GM23248 (cell line): ENCODE measurements around the gene CCL24. TPM values are rescaled to one million over a fixed set of nuclear protein-coding genes. Genes with fewer than 3 reads are reported as not detected.

Experiments
- DNase-seq: peaks from one replicate; pipeline ENCODE4 v3.0.0-alpha.2; 2015
- H2AFZ ChIP-seq: fragments of 200-600 bp; sonication (generic); 2 replicates; pipeline ENCODE4 v1.6.1; 2016; ENCODE audit warnings: antibody characterized with exemption
- H3F3A ChIP-seq: fragments of 200-600 bp; sonication (generic); 2 replicates; pipeline ENCODE4 v1.6.1; 2016; ENCODE audit warnings: mild to moderate bottlenecking, antibody characterized with exemption, mixed run types; ENCODE audit not compliant: insufficient read depth
- H3K27ac ChIP-seq: fragments of 200-600 bp; sonication (generic); 2 replicates; pipeline ENCODE4 v1.5.1; 2016; ENCODE audit warnings: mild to moderate bottlenecking
- H3K27me3 ChIP-seq: fragments of 200-600 bp; sonication (generic); replicated peaks from 2 replicates; pipeline ENCODE4 v1.6.1; 2016; ENCODE audit warnings: mild to moderate bottlenecking; ENCODE audit not compliant: insufficient read depth
- H3K36me3 ChIP-seq: fragments of 200-600 bp; sonication (generic); 2 replicates; pipeline ENCODE4 v1.6.1; 2016; ENCODE audit warnings: low read depth, mild to moderate bottlenecking
- H3K4me1 ChIP-seq: fragments of 200-600 bp; sonication (generic); 2 replicates; pipeline ENCODE4 v1.6.1; 2016; ENCODE audit warnings: mild to moderate bottlenecking; ENCODE audit not compliant: insufficient read depth
- H3K4me2 ChIP-seq: fragments of 200-600 bp; sonication (generic); one replicate; pipeline ENCODE4 v1.6.1; 2016; ENCODE audit warnings: mild to moderate bottlenecking; ENCODE audit not compliant: unreplicated experiment
- H3K4me3 ChIP-seq: fragments of 200-600 bp; sonication (generic); 2 replicates; pipeline ENCODE4 v1.5.1; 2016; ENCODE audit warnings: mild to moderate bottlenecking
- H3K79me2 ChIP-seq: fragments of 200-600 bp; sonication (generic); 2 replicates; pipeline ENCODE4 v1.6.1; 2016; ENCODE audit warnings: mild to moderate bottlenecking; ENCODE audit not compliant: insufficient read depth
- H3K9ac ChIP-seq: fragments of 200-600 bp; sonication (generic); 2 replicates; pipeline ENCODE4 v1.6.1; 2016; ENCODE audit warnings: mild to moderate bottlenecking
- H3K9me2 ChIP-seq: fragments of 200-600 bp; sonication (generic); 2 replicates; pipeline ENCODE4 v1.6.1; 2016; ENCODE audit warnings: mixed run types, mild to moderate bottlenecking, moderate library complexity; ENCODE audit not compliant: insufficient read depth
- H3K9me3 ChIP-seq: fragments of 200-600 bp; sonication (generic); one replicate; pipeline ENCODE4 v1.6.1; 2017; ENCODE audit warnings: low read depth
- H4K20me1 ChIP-seq: fragments of 200-600 bp; sonication (generic); 2 replicates; pipeline ENCODE4 v1.6.0; 2016; ENCODE audit not compliant: insufficient read depth
- EZH2 ChIP-seq: fragments of 200-600 bp; sonication (generic); IDR thresholded peaks from 2 replicates; pipeline ENCODE4 v1.6.1; 2018; ENCODE audit warnings: antibody characterized with exemption, mild to moderate bottlenecking; ENCODE audit not compliant: insufficient read depth, poor library complexity, severe bottlenecking
- EZH2phosphoT487 ChIP-seq: fragments of 200-600 bp; sonication (generic); IDR thresholded peaks from 2 replicates; pipeline ENCODE4 v1.6.1; 2018; ENCODE audit warnings: antibody characterized with exemption, moderate library complexity, mild to moderate bottlenecking, low read depth; ENCODE audit not compliant: insufficient read depth
- WGBS, 2 experiments: methylation state at CpG; one replicate each; pipeline ENCODE4 v1.1.6; 2015 to 2017; ENCODE audit warnings: low lambda C conversion rate in 2 of 2, low coverage in 1 of 2; ENCODE audit errors: missing lambda C conversion rate in 2 of 2; 5-methylcytosine and 5-hydroxymethylcytosine counted together
- in situ Hi-C: fragments of 300-500 bp; cut with MboI; formaldehyde crosslinking; loops from 2 replicates; pipeline ENCODE4 v1.15.0; 2020
- polyA plus RNA-seq: library from polyadenylated mRNA; unstranded; fragments of >200 nt; fragmentation: Nextera tagmentation; extraction: Ambion mirVana; gene quantifications from 2 replicates; pipeline ENCODE4 v1.2.1, GENCODE V29; 2016
- total RNA-seq: library from RNA; depleted of rRNA; stranded (reverse); fragments of >200 nt; shearing (Covaris generic); gene quantifications from 2 replicates; pipeline ENCODE4 v1.2.3, GENCODE V29; 2014

CCL24 gene
- total and polyA plus RNA-seq, 2 experiments from 2014 or later, result not detected

GRCh38 chr7:75809396-75809795, 4.2 kb downstream of the CCL24 start:
- DNase-seq, result no peak
- in situ Hi-C loops, result no loop called here
- TF ChIP-seq EZH2 (no peak), EZH2phosphoT487 (no peak)

GRCh38 chr7:75808106-75808505, 5.5 kb downstream of the CCL24 start:
- Histone ChIP-seq H3K4me2 (no peak overlapping the region), H3K9ac (no peak overlapping the region), H3K4me3 (no peak overlapping the region), H3K27ac (no peak overlapping the region), H3K27me3 (no peaks in the 10 kb centered on the region), H3K9me2 (no peaks in the 10 kb centered on the region), H3K9me3 (no peaks in the 10 kb centered on the region), H3F3A (no peaks in the 10 kb centered on the region), H3K79me2 (no peaks in the 10 kb centered on the region), H3K36me3 (no peaks in the 10 kb centered on the region), H2AFZ (no peak overlapping the region), H4K20me1 (no peaks in the 10 kb centered on the region), H3K4me1 (no peaks in the 10 kb centered on the region)
- in situ Hi-C loops, result no loop called here
- no peak for TF ChIP-seq EZH2phosphoT487
- no peak for TF ChIP-seq EZH2
- no peak for DNase-seq
- WGBS, 2 experiments, result 77 to 82% methylated on average over 6 of the region's 6 CpGs

More at GRCh38 chr7:75809396-75809795, 4.2 kb downstream of the CCL24 start:
- Histone ChIP-seq H3K4me1 (no peaks in the 10 kb centered on the region), H3K4me2 (no peak overlapping the region), H4K20me1 (no peaks in the 10 kb centered on the region), H3K9ac (no peak overlapping the region), H3K4me3 (no peak overlapping the region), H2AFZ (no peak overlapping the region), H3K9me3 (no peaks in the 10 kb centered on the region), H3F3A (no peaks in the 10 kb centered on the region), H3K36me3 (no peaks in the 10 kb centered on the region), H3K79me2 (no peaks in the 10 kb centered on the region), H3K27me3 (no peaks in the 10 kb centered on the region), H3K27ac (no peak overlapping the region), H3K9me2 (no peaks in the 10 kb centered on the region)
- 61 to 68% methylated on average over 6 of the region's 6 CpGs for WGBS, 2 experiments

GRCh38 chr7:75807452-75807851, 6.2 kb downstream of the CCL24 start:
- no peak for TF ChIP-seq EZH2
- TF ChIP-seq EZH2phosphoT487, result no peak
- WGBS, 2 experiments, result 81 to 83% methylated on average over 9 of the region's 9 CpGs
- Histone ChIP-seq H3K27ac (no peak overlapping the region), H2AFZ (no peak overlapping the region), H3K9ac (no peak overlapping the region), H4K20me1 (no peaks in the 10 kb centered on the region), H3K4me2 (no peak overlapping the region), H3K36me3 (no peaks in the 10 kb centered on the region), H3F3A (no peaks in the 10 kb centered on the region), H3K9me2 (no peaks in the 10 kb centered on the region), H3K4me1 (no peaks in the 10 kb centered on the region), H3K79me2 (no peaks in the 10 kb centered on the region), H3K4me3 (no peak overlapping the region), H3K9me3 (no peaks in the 10 kb centered on the region), H3K27me3 (no peaks in the 10 kb centered on the region)
- in situ Hi-C loops, result no loop called here
- no peak for DNase-seq

GRCh38 chr7:75806560-75807307, 6.9 kb downstream of the CCL24 start:
- Histone ChIP-seq H3K4me2 (no peak overlapping the region), H3K9me3 (no peaks in the 10 kb centered on the region), H4K20me1 (no peaks in the 10 kb centered on the region), H2AFZ (no peak overlapping the region), H3K9me2 (no peaks in the 10 kb centered on the region), H3K9ac (no peak overlapping the region), H3K36me3 (no peaks in the 10 kb centered on the region), H3K27ac (no peak overlapping the region), H3K4me1 (no peaks in the 10 kb centered on the region), H3K4me3 (no peak overlapping the region), H3K79me2 (no peaks in the 10 kb centered on the region), H3F3A (no peaks in the 10 kb centered on the region), H3K27me3 (no peaks in the 10 kb centered on the region)
- TF ChIP-seq EZH2, result no peak
- no peak for TF ChIP-seq EZH2phosphoT487
- WGBS, 2 experiments, result 53 to 59% methylated on average over 4 of the region's 4 CpGs
- DNase-seq, result no peak
- in situ Hi-C loops, result no loop called here

- H3K9me3 ChIP-seq, result no peaks in the 10 kb centered on the region
- H3K9me2 ChIP-seq, result no peaks in the 10 kb centered on the region
- in situ Hi-C loops, result no loop called here
- no peak overlapping the region for H3K9ac ChIP-seq
- TF ChIP-seq EZH2phosphoT487, result no peak
- TF ChIP-seq EZH2, result no peak
- H3K4me3 ChIP-seq, result no peak overlapping the region
- no peaks in the 10 kb centered on the region for H3K4me1 ChIP-seq
- H3K4me2 ChIP-seq, result no peak overlapping the region
- no peaks in the 10 kb centered on the region for H3K79me2 ChIP-seq
- H3K36me3 ChIP-seq, result no peaks in the 10 kb centered on the region
- WGBS, 2 experiments, result 82% methylated on average over 5 of the region's 5 CpGs
- no peak for DNase-seq
- H2AFZ ChIP-seq, result no peak overlapping the region
- H4K20me1 ChIP-seq, result no peaks in the 10 kb centered on the region
- H3K27me3 ChIP-seq, result no peaks in the 10 kb centered on the region; the same call in 1 of the 2 replicates
- H3F3A ChIP-seq, result no peaks in the 10 kb centered on the region
- no peak overlapping the region for H3K27ac ChIP-seq
Observed at GRCh38 chr7:75804705-75805104, 8.9 kb downstream of the CCL24 start.
